Measurements from ENCODE around the gene ZNF556. TPM values are rescaled to one million over a fixed set of nuclear protein-coding genes. Genes with fewer than 3 reads are reported as not detected.

ZNF556 gene
- total and polyA plus RNA-seq, 2 experiments from 2014 or later = not detected

- Histone ChIP-seq H3K4me2 (no peak overlapping the region), H3K36me3 (ENCODE audit: insufficient read depth) (peaks cover 61% of the 10 kb centered on the region), H2AFZ (no peak overlapping the region), H3K79me2 (replicated peaks; ENCODE audit: insufficient read depth) (no peaks in the 10 kb centered on the region), H3K27me3 (ENCODE audit: insufficient read depth) (no peaks in the 10 kb centered on the region), H3K4me3 (no peak overlapping the region), H3F3A (replicated peaks; ENCODE audit: low read depth) (no peaks in the 10 kb centered on the region), H3K4me1 (ENCODE audit: insufficient read depth) (no peaks in the 10 kb centered on the region), H4K20me1 (replicated peaks; ENCODE audit: insufficient read depth) (no peaks in the 10 kb centered on the region), H3K27ac (ENCODE audit: low read depth) (no peak overlapping the region), H3K9me2 (ENCODE audit: insufficient read depth) (no peaks in the 10 kb centered on the region)
- H3K9me3 Mint-ChIP-seq = peaks cover 99% of the 10 kb centered on the region
- TF ChIP-seq, protein P1, sequence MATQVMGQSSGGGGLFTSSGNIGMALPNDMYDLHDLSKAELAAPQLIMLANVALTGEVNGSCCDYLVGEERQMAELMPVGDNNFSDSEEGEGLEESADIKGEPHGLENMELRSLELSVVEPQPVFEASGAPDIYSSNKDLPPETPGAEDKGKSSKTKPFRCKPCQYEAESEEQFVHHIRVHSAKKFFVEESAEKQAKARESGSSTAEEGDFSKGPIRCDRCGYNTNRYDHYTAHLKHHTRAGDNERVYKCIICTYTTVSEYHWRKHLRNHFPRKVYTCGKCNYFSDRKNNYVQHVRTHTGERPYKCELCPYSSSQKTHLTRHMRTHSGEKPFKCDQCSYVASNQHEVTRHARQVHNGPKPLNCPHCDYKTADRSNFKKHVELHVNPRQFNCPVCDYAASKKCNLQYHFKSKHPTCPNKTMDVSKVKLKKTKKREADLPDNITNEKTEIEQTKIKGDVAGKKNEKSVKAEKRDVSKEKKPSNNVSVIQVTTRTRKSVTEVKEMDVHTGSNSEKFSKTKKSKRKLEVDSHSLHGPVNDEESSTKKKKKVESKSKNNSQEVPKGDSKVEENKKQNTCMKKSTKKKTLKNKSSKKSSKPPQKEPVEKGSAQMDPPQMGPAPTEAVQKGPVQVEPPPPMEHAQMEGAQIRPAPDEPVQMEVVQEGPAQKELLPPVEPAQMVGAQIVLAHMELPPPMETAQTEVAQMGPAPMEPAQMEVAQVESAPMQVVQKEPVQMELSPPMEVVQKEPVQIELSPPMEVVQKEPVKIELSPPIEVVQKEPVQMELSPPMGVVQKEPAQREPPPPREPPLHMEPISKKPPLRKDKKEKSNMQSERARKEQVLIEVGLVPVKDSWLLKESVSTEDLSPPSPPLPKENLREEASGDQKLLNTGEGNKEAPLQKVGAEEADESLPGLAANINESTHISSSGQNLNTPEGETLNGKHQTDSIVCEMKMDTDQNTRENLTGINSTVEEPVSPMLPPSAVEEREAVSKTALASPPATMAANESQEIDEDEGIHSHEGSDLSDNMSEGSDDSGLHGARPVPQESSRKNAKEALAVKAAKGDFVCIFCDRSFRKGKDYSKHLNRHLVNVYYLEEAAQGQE (IDR thresholded peaks at IDR 0.05; ENCODE audit: unreplicated experiment) = no peak
- TF ChIP-seq JUNB (IDR thresholded peaks at IDR 0.05; ENCODE audit: unreplicated experiment) (no peak), NANOG (IDR thresholded peaks at IDR 0.05; ENCODE audit: borderline replicate concordance) (no peak), ZNF331 (CRISPR knock-in tag; IDR thresholded peaks at IDR 0.05; ENCODE audit: low read depth) (no peak), CREB1 (CRISPR knock-in tag; IDR thresholded peaks at IDR 0.05; ENCODE audit: low read depth) (no peak), STAT1 (IDR thresholded peaks at IDR 0.05; ENCODE audit: unreplicated experiment) (no peak)
- TF ChIP-seq, protein P2, sequence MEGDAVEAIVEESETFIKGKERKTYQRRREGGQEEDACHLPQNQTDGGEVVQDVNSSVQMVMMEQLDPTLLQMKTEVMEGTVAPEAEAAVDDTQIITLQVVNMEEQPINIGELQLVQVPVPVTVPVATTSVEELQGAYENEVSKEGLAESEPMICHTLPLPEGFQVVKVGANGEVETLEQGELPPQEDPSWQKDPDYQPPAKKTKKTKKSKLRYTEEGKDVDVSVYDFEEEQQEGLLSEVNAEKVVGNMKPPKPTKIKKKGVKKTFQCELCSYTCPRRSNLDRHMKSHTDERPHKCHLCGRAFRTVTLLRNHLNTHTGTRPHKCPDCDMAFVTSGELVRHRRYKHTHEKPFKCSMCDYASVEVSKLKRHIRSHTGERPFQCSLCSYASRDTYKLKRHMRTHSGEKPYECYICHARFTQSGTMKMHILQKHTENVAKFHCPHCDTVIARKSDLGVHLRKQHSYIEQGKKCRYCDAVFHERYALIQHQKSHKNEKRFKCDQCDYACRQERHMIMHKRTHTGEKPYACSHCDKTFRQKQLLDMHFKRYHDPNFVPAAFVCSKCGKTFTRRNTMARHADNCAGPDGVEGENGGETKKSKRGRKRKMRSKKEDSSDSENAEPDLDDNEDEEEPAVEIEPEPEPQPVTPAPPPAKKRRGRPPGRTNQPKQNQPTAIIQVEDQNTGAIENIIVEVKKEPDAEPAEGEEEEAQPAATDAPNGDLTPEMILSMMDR (conservative IDR thresholded peaks at IDR 0.05; ENCODE audit: low read depth in 2 of 2) = no peak
- TF ChIP-seq, protein P3, sequence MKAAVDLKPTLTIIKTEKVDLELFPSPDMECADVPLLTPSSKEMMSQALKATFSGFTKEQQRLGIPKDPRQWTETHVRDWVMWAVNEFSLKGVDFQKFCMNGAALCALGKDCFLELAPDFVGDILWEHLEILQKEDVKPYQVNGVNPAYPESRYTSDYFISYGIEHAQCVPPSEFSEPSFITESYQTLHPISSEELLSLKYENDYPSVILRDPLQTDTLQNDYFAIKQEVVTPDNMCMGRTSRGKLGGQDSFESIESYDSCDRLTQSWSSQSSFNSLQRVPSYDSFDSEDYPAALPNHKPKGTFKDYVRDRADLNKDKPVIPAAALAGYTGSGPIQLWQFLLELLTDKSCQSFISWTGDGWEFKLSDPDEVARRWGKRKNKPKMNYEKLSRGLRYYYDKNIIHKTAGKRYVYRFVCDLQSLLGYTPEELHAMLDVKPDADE (IDR thresholded peaks at IDR 0.05) = no peak
- H3K4me1 Mint-ChIP-seq = no peaks in the 10 kb centered on the region
- H3K27me3 Mint-ChIP-seq (ENCODE audit: insufficient read depth, low read depth, poor library complexity) = peaks cover 11% of the 10 kb centered on the region
- H3K27ac Mint-ChIP-seq = no peak overlapping the region
- H3K36me3 Mint-ChIP-seq (ENCODE audit: low read depth) = peaks cover 81% of the 10 kb centered on the region
- no peak for DNase-seq (ENCODE audit: low spot score)
- H3K4me3 Mint-ChIP-seq = no peak overlapping the region
- no peak for ATAC-seq
Observed at GRCh38 chr19:2854849-2855248, 12.3 kb upstream of the ZNF556 start.

DNA sequence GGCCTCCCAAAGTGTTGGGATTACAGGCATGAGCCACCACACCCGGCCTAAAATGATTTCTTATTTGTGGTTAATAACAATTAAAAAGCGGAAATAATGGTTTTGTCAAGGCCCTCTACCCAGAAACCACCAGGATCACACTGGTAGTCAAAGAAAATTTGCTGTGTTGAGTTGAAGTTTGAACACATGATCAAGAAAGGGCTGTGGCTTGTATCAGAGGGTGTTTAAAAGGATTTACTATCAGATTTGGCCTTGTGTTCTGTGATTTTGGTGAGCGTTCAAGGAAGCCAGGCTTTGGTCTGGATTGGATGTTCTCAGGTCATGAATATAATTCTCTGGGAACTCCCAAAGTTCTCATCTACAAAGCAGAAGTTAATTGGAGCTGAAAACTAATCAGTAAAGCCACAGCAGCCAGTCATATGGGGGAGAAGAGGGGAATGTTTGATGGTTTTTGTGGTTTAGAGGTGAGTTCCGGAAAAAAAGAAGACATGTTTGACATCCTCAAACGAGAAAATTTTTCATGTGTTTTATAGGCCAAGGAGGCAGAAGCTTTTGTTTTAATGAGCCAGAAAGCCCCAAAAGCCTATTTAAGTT lies 10.6 kb upstream of the ZNF556 start:
- Mint-ChIP-seq H3K27ac (no peak overlapping the region), H3K36me3 (ENCODE audit: low read depth) (peaks cover 67% of the 10 kb centered on the region), H3K27me3 (ENCODE audit: insufficient read depth, low read depth, poor library complexity) (peaks cover 11% of the 10 kb centered on the region), H3K9me3 (peaks cover 95% of the 10 kb centered on the region), H3K4me3 (no peak overlapping the region), H3K4me1 (no peaks in the 10 kb centered on the region)
- H3K79me2 ChIP-seq (replicated peaks; ENCODE audit: insufficient read depth) = no peaks in the 10 kb centered on the region
- no peaks in the 10 kb centered on the region for H3K4me1 ChIP-seq (ENCODE audit: insufficient read depth)
- DNase-seq (ENCODE audit: low spot score) = no peak
- no peaks in the 10 kb centered on the region for H4K20me1 ChIP-seq (replicated peaks; ENCODE audit: insufficient read depth)
- peaks cover 45% of the 10 kb centered on the region for H3K36me3 ChIP-seq (ENCODE audit: insufficient read depth)
- H3K27me3 ChIP-seq (ENCODE audit: insufficient read depth) = no peaks in the 10 kb centered on the region
- no peaks in the 10 kb centered on the region for H3K9me2 ChIP-seq (ENCODE audit: insufficient read depth)
- no peak overlapping the region for H3K4me2 ChIP-seq
- no peak overlapping the region for H2AFZ ChIP-seq
- no peak for ATAC-seq
- H3F3A ChIP-seq (replicated peaks; ENCODE audit: low read depth) = no peaks in the 10 kb centered on the region
- H3K4me3 ChIP-seq = no peak overlapping the region
- H3K27ac ChIP-seq (ENCODE audit: low read depth) = no peak overlapping the region
- TF ChIP-seq, protein P3 (IDR thresholded peaks at IDR 0.05) = no peak

Data from GM23338 (cell line).